Activated naive CD4-positive, alpha-beta T cell treated with anti-CD3 and anti-CD28 coated beads, Interleukin-2, amount 10 ng/mL, durations not matched to agents 7 days and 5 days (primary cell): ENCODE measurements around the gene PTGER4.
A peak's percentile ranks its signal among the peaks of the same experiment; 100 is the strongest.
"Not testable (repeated sequence)": the region's sequence is repeated elsewhere in the genome, so short reads cannot be mapped to it uniquely, and the experiment has no call there.

Experiments
- CTCF ChIA-PET: fragments of 350-600 bp; sonication (Branson Sonifier 250); formaldehyde crosslinking; loops from one replicate; lab custom pipeline; 2021; ENCODE audit warnings: antibody characterized with exemption; lab: Charles Lee
- DNase-seq: peaks from one replicate; pipeline ENCODE4 v3.0.0-alpha.2; 2020
- H3K27ac Mint-ChIP-seq: one replicate; pipeline ENCODE4 v1.8.0; 2021; ENCODE audit warnings: mild to moderate bottlenecking, moderate library complexity, mixed read lengths
- H3K27me3 Mint-ChIP-seq: one replicate; pipeline ENCODE4 v1.8.0; 2021; ENCODE audit warnings: mild to moderate bottlenecking, mixed read lengths
- H3K36me3 Mint-ChIP-seq: one replicate; pipeline ENCODE4 v1.8.0; 2021; ENCODE audit warnings: mixed read lengths
- H3K4me1 Mint-ChIP-seq: one replicate; pipeline ENCODE4 v1.8.0; 2021; ENCODE audit warnings: mixed read lengths
- H3K4me3 Mint-ChIP-seq: one replicate; pipeline ENCODE4 v1.8.0; 2021; ENCODE audit warnings: mild to moderate bottlenecking, moderate library complexity, mixed read lengths
- H3K9me3 Mint-ChIP-seq: one replicate; pipeline ENCODE4 v1.8.0; 2021; ENCODE audit warnings: mixed read lengths

Gene PTGER4

GRCh38 chr5:40679913-40680681 lies at the start of gene PTGER4:
PTGER4 (plus strand) TSS chr5:40679915; CDS start chr5:40680994, 1,079 bp downstream.
- Mint-ChIP-seq H3K9me3 (no peaks in the 10 kb centered on the region), H3K4me1 (peaks cover 52% of the 10 kb centered on the region), H3K36me3 (peaks cover 42% of the 10 kb centered on the region), H3K27me3 (no peaks in the 10 kb centered on the region), H3K27ac (peak within 1 kb of the TSS; percentile 98), H3K4me3 (peak within 1 kb of the TSS; percentile 99)
- DNase-seq: peak; percentile 59
- CTCF ChIA-PET: interaction anchor here (0.6 to 1.4 kb wide), 3 partner anchors 25 to 732 kb away, joined by 3 to 4 read pairs (median 3); no protein-coding TSS in a partner anchor

DNA sequence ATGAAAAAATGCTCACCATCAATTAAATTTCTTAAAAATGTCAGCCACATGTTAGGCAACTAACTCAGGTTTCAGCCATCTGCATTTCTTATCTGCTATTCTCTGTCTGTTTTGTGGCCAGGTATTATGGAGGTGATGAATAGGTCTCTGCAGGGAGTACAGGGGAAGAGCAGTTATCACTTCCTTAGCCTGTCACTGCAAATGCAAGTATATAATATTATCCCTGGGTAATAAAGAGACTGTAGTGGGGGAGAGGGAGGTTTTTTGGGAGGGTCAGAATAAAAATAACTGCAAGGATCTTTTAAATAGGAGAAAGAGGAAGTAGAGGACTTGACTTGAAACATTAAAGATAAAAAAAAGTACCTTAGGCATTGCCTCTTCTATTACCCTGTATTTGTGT lies 49.6 kb upstream of the PTGER4 start:
- CTCF ChIA-PET: no interaction called here

DNA sequence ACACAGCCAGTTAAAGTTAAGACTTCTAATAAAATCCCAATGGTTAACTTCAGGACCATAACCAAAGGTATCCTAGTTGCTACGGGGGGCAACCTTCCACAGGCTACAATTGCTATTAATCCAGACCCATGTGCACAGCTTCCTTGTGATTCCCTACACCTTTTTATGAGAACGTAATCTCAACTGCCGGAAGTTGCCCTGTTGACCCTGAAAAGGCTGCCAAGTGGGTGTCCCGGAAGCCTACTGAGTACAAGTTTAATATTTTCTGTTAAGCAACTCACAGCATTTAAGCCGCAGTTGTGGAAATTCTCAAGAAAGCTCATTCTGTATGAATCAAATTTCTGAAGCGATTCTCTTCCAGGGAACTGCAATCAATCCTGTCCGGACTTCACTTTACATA lies 48.5 kb upstream of the PTGER4 start:
- Mint-ChIP-seq H3K9me3 (peaks cover 10% of the 10 kb centered on the region), H3K36me3 (peaks cover 23% of the 10 kb centered on the region), H3K4me1 (no peaks in the 10 kb centered on the region), H3K4me3 (no peak overlapping the region), H3K27ac (no peak overlapping the region), H3K27me3 (no peaks in the 10 kb centered on the region)
- CTCF ChIA-PET: no interaction called here
- no peak for DNase-seq

More for the DNA sequence above, 49.6 kb upstream of the PTGER4 start:
- Mint-ChIP-seq H3K4me3 (no peak overlapping the region), H3K36me3 (peaks cover 14% of the 10 kb centered on the region), H3K27ac (no peak overlapping the region), H3K4me1 (no peaks in the 10 kb centered on the region), H3K27me3 (no peaks in the 10 kb centered on the region), H3K9me3 (peaks cover 3% of the 10 kb centered on the region)
- no peak for DNase-seq

GRCh38 chr5:40634154-40634553 lies 45.6 kb upstream of the PTGER4 start:
- Mint-ChIP-seq H3K9me3 (peaks cover 37% of the 10 kb centered on the region), H3K27ac (no peak overlapping the region), H3K4me3 (no peak overlapping the region), H3K4me1 (no peaks in the 10 kb centered on the region), H3K36me3 (peaks cover 46% of the 10 kb centered on the region), H3K27me3 (no peaks in the 10 kb centered on the region)
- DNase-seq: no peak
- CTCF ChIA-PET: no interaction called here

DNA sequence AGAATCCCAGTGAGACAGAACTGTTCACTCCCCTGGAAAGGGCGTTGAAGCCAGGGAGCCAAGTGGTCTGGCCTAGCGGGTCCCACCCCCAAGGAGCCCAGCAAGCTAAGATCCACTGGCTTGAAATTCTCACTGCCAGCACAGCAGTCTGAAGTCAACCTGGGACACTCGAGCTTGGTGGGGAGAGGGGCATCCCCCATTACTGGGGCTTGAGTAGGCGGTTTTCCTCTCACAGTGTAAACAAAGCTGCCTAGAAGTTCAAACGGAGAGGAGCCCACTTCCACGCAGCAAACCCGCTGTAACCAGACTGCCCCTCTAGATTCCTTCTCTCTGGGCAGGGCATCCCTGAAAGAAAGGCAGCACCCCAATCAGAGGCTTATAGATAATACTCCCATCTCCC lies 45.1 kb upstream of the PTGER4 start:
- Mint-ChIP-seq H3K27me3 (no peaks in the 10 kb centered on the region), H3K4me3 (no peak overlapping the region), H3K36me3 (peaks cover 49% of the 10 kb centered on the region), H3K4me1 (no peaks in the 10 kb centered on the region), H3K9me3 (peaks cover 41% of the 10 kb centered on the region), H3K27ac (no peak overlapping the region)
- DNase-seq: no peak
- CTCF ChIA-PET: no interaction called here

GRCh38 chr5:40639531-40639930 lies 40.2 kb upstream of the PTGER4 start:
- H3K4me3 Mint-ChIP-seq, H3K27ac Mint-ChIP-seq, DNase-seq, CTCF ChIA-PET, H3K27me3 Mint-ChIP-seq: not testable (repeated sequence)
- Mint-ChIP-seq H3K4me1 (peaks cover 14% of the 10 kb centered on the region), H3K9me3 (peaks cover 59% of the 10 kb centered on the region), H3K36me3 (peaks cover 59% of the 10 kb centered on the region)

- DNase-seq: no peak
- Mint-ChIP-seq H3K27me3 (no peaks in the 10 kb centered on the region), H3K27ac (no peak overlapping the region), H3K9me3 (peaks cover 27% of the 10 kb centered on the region), H3K36me3 (peaks cover 46% of the 10 kb centered on the region), H3K4me1 (peaks cover 42% of the 10 kb centered on the region), H3K4me3 (no peak overlapping the region)
- CTCF ChIA-PET: no interaction called here
Measured at GRCh38 chr5:40646266-40646665, 33.4 kb upstream of the PTGER4 start.

DNA sequence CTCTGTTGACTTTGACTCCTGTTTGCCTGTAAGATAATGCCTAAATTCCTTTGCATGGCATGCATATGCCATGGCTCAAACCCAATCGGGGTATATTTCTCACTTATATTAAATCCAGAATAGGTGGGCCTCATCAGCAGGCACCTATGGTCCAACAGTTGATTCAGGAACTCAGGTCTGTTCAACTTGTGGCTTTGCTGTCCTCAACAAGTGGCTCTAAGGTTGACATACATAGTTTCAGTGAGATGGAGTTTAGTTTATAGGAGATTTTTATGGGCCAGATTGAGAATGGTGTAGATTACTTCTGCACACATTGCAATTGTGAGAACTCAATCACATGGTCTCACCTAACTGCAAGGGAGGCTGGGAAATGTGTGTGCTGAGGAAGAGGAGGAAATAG lies 31.6 kb upstream of the PTGER4 start:
- H3K36me3 Mint-ChIP-seq: peaks cover 46% of the 10 kb centered on the region
- H3K9me3 Mint-ChIP-seq: peaks cover 21% of the 10 kb centered on the region
- H3K4me1 Mint-ChIP-seq: peaks cover 50% of the 10 kb centered on the region
- H3K27me3 Mint-ChIP-seq: no peaks in the 10 kb centered on the region
- CTCF ChIA-PET: interaction anchor here (0.7 kb wide), 1 partner anchor 40 kb away, joined by 3 read pairs; no protein-coding TSS in a partner anchor
- peak overlapping the region; percentile 11 for H3K27ac Mint-ChIP-seq
- DNase-seq: no peak
- no peak overlapping the region for H3K4me3 Mint-ChIP-seq

DNA sequence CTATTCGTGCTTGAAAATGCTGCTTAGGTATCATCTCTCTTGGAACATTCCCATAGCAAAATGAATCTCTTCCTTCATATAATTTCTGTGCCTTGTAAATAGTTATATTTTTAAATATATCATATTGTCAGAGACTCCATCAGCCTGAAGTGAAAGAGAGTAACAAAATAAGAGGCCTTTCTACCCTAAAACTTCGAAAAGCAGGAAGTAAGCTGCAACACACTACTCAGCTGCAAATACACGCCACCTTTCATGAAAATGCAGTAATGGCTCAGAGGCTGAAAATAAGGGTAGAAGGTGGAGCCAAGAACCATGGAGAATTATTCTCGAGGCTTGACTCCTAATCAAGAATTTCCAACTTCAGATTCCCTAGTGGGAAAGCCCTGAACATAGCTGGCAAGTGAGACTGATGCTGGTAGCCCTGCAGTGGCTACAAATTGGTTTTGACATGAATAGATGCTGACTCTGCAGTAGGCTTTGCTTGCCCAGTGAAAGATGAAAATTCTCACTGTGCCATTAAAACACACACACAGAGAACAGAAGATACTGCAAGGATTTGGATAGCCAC lies 30.2 kb upstream of the PTGER4 start:
- Mint-ChIP-seq H3K4me1 (peaks cover 64% of the 10 kb centered on the region), H3K36me3 (peaks cover 40% of the 10 kb centered on the region), H3K4me3 (no peak overlapping the region), H3K9me3 (peaks cover 14% of the 10 kb centered on the region), H3K27me3 (no peaks in the 10 kb centered on the region), H3K27ac (peak overlapping the region; percentile 40)
- peak; percentile 26 for DNase-seq
- CTCF ChIA-PET: no interaction called here

GRCh38 chr5:40651201-40651600 lies 28.5 kb upstream of the PTGER4 start:
- peaks cover 78% of the 10 kb centered on the region for H3K4me1 Mint-ChIP-seq
- H3K9me3 Mint-ChIP-seq: peaks cover 8% of the 10 kb centered on the region
- H3K4me3 Mint-ChIP-seq: no peak overlapping the region
- CTCF ChIA-PET: no interaction called here
- H3K27ac Mint-ChIP-seq: no peak overlapping the region
- DNase-seq: no peak
- no peaks in the 10 kb centered on the region for H3K27me3 Mint-ChIP-seq
- peaks cover 30% of the 10 kb centered on the region for H3K36me3 Mint-ChIP-seq

DNA sequence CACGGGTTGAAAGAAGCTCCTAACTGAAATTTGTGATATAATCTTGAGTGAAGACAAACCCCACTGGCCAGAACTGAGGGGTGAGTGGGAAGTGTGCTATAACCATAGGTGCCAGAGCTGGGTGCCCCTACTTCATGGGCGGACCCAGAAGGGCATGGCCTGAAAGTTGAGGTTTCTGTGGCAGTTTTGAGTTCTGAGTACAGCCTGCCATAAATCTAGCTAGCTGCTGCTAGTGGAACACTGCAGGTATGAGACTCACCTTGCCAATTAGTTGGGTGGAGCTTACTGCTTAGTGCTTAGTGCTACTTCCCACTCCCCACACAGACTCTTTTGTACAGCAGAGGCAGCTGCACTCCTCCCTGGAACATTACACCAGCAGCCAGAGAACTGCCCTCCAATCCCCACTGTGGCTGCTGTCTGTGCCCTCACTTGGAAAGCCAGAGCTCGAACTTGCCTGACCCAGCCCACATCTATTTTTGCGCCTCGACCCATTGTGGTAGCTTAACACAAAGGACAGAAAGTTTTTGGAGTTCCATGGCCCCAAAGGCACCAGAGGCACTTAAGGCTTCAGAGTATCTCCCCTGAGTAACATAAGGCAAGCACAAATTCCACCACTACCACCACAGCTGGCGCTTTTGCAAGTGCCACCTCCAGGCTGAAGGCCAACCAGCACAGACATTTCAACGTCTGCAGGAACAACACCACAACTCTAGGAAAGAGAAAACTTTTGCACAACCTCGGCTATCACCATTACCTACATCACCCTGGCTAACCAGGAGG lies 27.1 kb upstream of the PTGER4 start:
- Mint-ChIP-seq H3K36me3 (peaks cover 32% of the 10 kb centered on the region), H3K27ac (peak overlapping the region; percentile 92), H3K4me3 (peak overlapping the region; percentile 83), H3K4me1 (peaks cover 89% of the 10 kb centered on the region), H3K27me3 (no peaks in the 10 kb centered on the region), H3K9me3 (peaks cover 8% of the 10 kb centered on the region)
- DNase-seq: peak; percentile 44
- CTCF ChIA-PET: interaction anchor here (0.9 to 1.5 kb wide), 6 partner anchors 25 to 53 kb away, joined by 3 to 6 read pairs (median 4); no protein-coding TSS in a partner anchor

DNA sequence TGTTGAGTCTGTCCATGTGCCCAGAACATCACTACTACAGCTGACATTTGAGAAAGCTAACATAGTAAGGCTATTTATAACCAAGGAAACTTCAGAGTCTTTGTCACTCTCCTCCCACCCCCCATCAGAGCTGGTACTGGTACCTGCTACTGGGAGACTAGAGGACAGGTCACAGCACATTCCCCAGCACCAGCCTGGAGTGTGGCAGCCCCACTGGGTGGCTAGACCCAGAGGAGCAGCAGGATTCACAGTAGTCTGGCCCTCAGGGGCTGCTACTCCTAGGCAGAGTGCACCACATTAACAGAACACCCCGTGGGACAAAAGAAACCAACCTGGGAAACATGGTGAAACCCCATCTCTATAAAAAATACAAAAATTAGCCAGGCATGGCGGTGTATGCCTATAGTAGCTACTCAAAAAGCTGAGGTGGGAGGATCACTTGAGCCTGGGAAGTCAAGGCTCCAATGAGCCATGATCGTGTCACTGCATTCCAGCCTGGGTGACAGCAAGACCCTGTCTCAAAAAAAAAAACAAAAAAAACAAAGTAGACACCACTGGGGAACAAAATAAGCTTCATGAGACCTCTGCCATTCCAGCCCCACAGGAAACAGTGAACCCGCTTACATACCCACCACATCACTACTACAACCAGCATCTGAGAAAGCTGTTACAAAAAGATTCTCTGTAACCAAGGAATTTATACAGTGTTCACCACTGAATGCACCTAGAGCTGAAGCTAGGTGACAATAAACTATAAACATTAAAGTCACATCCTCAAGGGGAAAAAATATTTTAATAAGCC lies 26.3 kb upstream of the PTGER4 start:
- Mint-ChIP-seq H3K27me3 (no peaks in the 10 kb centered on the region), H3K27ac (peak overlapping the region; percentile 92), H3K36me3 (peaks cover 27% of the 10 kb centered on the region), H3K4me1 (peaks cover 91% of the 10 kb centered on the region), H3K4me3 (peak overlapping the region; percentile 83), H3K9me3 (peaks cover 7% of the 10 kb centered on the region)
- DNase-seq: peak; percentile 35
- CTCF ChIA-PET: interaction anchor here (0.9 to 1.6 kb wide), 7 partner anchors 24 to 263 kb away, joined by 3 to 6 read pairs (median 5); no protein-coding TSS in a partner anchor

- CTCF ChIA-PET: interaction anchor here (1.2 to 1.6 kb wide), 3 partner anchors 26 to 264 kb away, joined by 4 to 6 read pairs (median 4); partner anchors contain the start of gene PTGER4
- Mint-ChIP-seq H3K4me1 (peaks cover 87% of the 10 kb centered on the region), H3K4me3 (peak overlapping the region; percentile 83), H3K27me3 (no peaks in the 10 kb centered on the region), H3K27ac (peak overlapping the region; percentile 92), H3K9me3 (peaks cover 7% of the 10 kb centered on the region), H3K36me3 (peaks cover 24% of the 10 kb centered on the region)
- DNase-seq: no peak
Measured at GRCh38 chr5:40654377-40654991, 25.2 kb upstream of the PTGER4 start.
